Lower leg skin (tissue), 3 donors: ENCODE measurements around the gene ISOC2.

ENCODE experiments used
- CTCF ChIP-seq, 3 donors: fragments of 450-650 bp; IDR thresholded peaks; one replicate each; pipeline ENCODE4 v1.5.1; 2016; ENCODE audit warnings: antibody characterized with exemption in 3 of 3, mild to moderate bottlenecking in 3 of 3, moderate library complexity in 2 of 3
- POLR2A ChIP-seq, 2 donors: fragments of 450-650 bp; IDR thresholded peaks; one replicate each; pipeline ENCODE4 v1.6.1; 2016 to 2017; ENCODE audit warnings: antibody characterized with exemption in 2 of 2, mild to moderate bottlenecking in 1 of 2, moderate library complexity in 1 of 2

GRCh38 chr19:55482156-55482961 is 20.9 kb upstream of the ISOC2 start:
- TF ChIP-seq CTCF (IDR thresholded peaks at IDR 0.05) (no peak), POLR2A (IDR thresholded peaks at IDR 0.05) (no peak)
